GM12878 (cell line): ENCODE results near the gene ESRRG. TPM values are rescaled to one million over a fixed set of nuclear protein-coding genes. Genes with fewer than 3 reads are reported as not detected.

Experiments used
- ATAC-seq: fragments of 200-7000 bp; cut with Tn5 transposase; 3 replicates; pipeline ENCODE4 v1.9.1; 2020; ENCODE audit warnings: mild to moderate bottlenecking, moderate library complexity
- BruUV-seq: library from RNA; stranded (reverse); fragments of 400-500 nt; replicated peaks from 2 replicates; lab custom pipeline; 2021; lab: Mats Ljungman, UMichigan
- CTCF ChIA-PET: fragments of 300-600 bp; sonication (Branson Sonifier 250); formaldehyde crosslinking; extraction: SDS; loops from one replicate; lab custom pipeline; 2021; ENCODE audit warnings: inconsistent platforms; lab: Yijun Ruan, JAX
- POLR2A ChIA-PET: fragments of 350-600 bp; formaldehyde crosslinking; extraction: SDS; loops from one replicate; lab custom pipeline; 2021; ENCODE audit warnings: inconsistent platforms; lab: Charles Lee
- RAD21 ChIA-PET: fragments of 300-600 bp; sonication (Branson Sonifier 250); formaldehyde crosslinking; loops from one replicate; lab custom pipeline; 2023; ENCODE audit warnings: antibody characterized with exemption; ENCODE audit not compliant: unreplicated experiment; lab: Charles Lee
- SMC1A ChIA-PET: fragments of 300-600 bp; sonication (Branson Sonifier 250); formaldehyde crosslinking; loops from one replicate; lab custom pipeline; 2023; ENCODE audit not compliant: unreplicated experiment, uncharacterized antibody; lab: Charles Lee
- DNase-seq: peaks from one replicate; pipeline ENCODE4 v3.0.0-alpha.2; 2011; ENCODE audit warnings: low read depth, low spot score
- FAIRE-seq: peaks from 3 replicates; lab custom pipeline; 2011; peaks lifted over from hg19 to GRCh38; lab: Jason Lieb, UNC
- H2AFZ ChIP-seq: 2 replicates; pipeline ENCODE4 v1.6.0; 2011; ENCODE audit warnings: low read depth, low read length, control low read depth; ENCODE audit not compliant: control insufficient read depth
- H3K27ac ChIP-seq: 2 replicates; pipeline ENCODE4 v1.5.1; 2011; ENCODE audit warnings: control low read depth; ENCODE audit not compliant: control insufficient read depth, insufficient read depth
- H3K27me3 ChIP-seq, 2 experiments: replicated peaks in 1 of 2; 2 replicates each; pipeline versions ENCODE4 v1.6.0 to v1.6.1; 2011; ENCODE audit warnings: low read length in 1 of 2; ENCODE audit not compliant: control insufficient read depth in 2 of 2, insufficient read depth in 2 of 2
- H3K36me3 ChIP-seq, 2 experiments: 2 replicates each; pipeline ENCODE4 v1.5.1; 2011; ENCODE audit warnings: low read length in 1 of 2; ENCODE audit not compliant: control insufficient read depth in 2 of 2, insufficient read depth in 2 of 2
- H3K4me1 ChIP-seq: 2 replicates; pipeline ENCODE4 v1.6.1; 2011; ENCODE audit warnings: mild to moderate bottlenecking, low read length, moderate library complexity, mixed read lengths; ENCODE audit not compliant: control insufficient read depth, insufficient read depth
- H3K4me2 ChIP-seq: 2 replicates; pipeline ENCODE4 v1.6.0; 2011; ENCODE audit warnings: control low read depth; ENCODE audit not compliant: control insufficient read depth, insufficient read depth
- H3K4me3 ChIP-seq: fragments of 200-600 bp; sonication (generic); 2 replicates; pipeline ENCODE4 v1.5.1; 2016
- H3K79me2 ChIP-seq: 2 replicates; pipeline ENCODE4 v1.6.0; 2011; ENCODE audit warnings: low read length; ENCODE audit not compliant: control insufficient read depth, insufficient read depth
- H3K9ac ChIP-seq: 2 replicates; pipeline ENCODE4 v1.8.0; 2011; ENCODE audit warnings: low read length, control low read depth, mixed read lengths; ENCODE audit not compliant: control insufficient read depth, insufficient read depth
- H3K9me3 ChIP-seq: replicated peaks from 3 replicates; pipeline ENCODE4 v1.5.1; 2011; ENCODE audit warnings: mild to moderate bottlenecking, low read length; ENCODE audit not compliant: control insufficient read depth, insufficient read depth
- H4K20me1 ChIP-seq: 2 replicates; pipeline ENCODE4 v1.6.0; 2011; ENCODE audit not compliant: control insufficient read depth, insufficient read depth
- BMI1 ChIP-seq: fragments of 450-650 bp; IDR thresholded peaks from 2 replicates; pipeline ENCODE4 v1.6.1; 2016; ENCODE audit warnings: mild to moderate bottlenecking, moderate library complexity, borderline replicate concordance
- BRCA1 ChIP-seq: IDR thresholded peaks from 2 replicates; pipeline ENCODE4 v1.6.1; 2011; ENCODE audit warnings: low read depth, low read length, improper control_type of control experiment
- NBN ChIP-seq: fragments of 450-650 bp; IDR thresholded peaks from 2 replicates; pipeline ENCODE4 v1.6.1; 2016
- POLR2AphosphoS2 ChIP-seq: IDR thresholded peaks from 2 replicates; pipeline ENCODE4 v1.6.1; 2011; ENCODE audit warnings: low read depth, mild to moderate bottlenecking, low read length, improper control_type of control experiment, moderate library complexity
- SIX5 ChIP-seq: IDR thresholded peaks from 2 replicates; pipeline ENCODE4 v1.6.1; 2011; ENCODE audit warnings: mild to moderate bottlenecking, low read depth, low read length, moderate library complexity; ENCODE audit not compliant: severe bottlenecking
- ZBED1 ChIP-seq: IDR thresholded peaks from 2 replicates; pipeline ENCODE4 v1.6.1; 2016; ENCODE audit warnings: borderline replicate concordance
- ZNF217 ChIP-seq: fragments of 450-650 bp; IDR thresholded peaks from 2 replicates; pipeline ENCODE4 v1.6.1; 2017; ENCODE audit warnings: antibody characterized with exemption, mild to moderate bottlenecking
- ZZZ3 ChIP-seq: IDR thresholded peaks from 2 replicates; pipeline ENCODE4 v1.6.1; 2011; ENCODE audit warnings: low read depth; ENCODE audit not compliant: control insufficient read depth, insufficient read length
- in situ Hi-C: fragments of 300-500 bp; cut with MboI; formaldehyde crosslinking; loops from 9 replicates; pipeline ENCODE4 v1.14.3; 2018; ENCODE audit warnings: mixed read lengths
- intact Hi-C: fragments of 100-400 bp; cut with micrococcal nuclease; formaldehyde crosslinking; loops from one replicate; pipeline ENCODE4 v1.14.2; 2022; ENCODE audit not compliant: unreplicated experiment
- polyA plus RNA-seq, 11 experiments: library from polyadenylated mRNA; depleted of rRNA in 4 of 11; unstranded in 6 of 11; stranded (reverse) in 5 of 11; fragments of >200 nt; fragmentation: Nextera tagmentation in 4 of 11; fragmentation: Illumina TruSeq in 1 of 11; extraction: Ambion mirVana in 4 of 11; extraction: Trizol in 1 of 11; gene quantifications; 1 replicate in 1 of 11; 2 replicates in 10 of 11; pipeline versions ENCODE4 v1.2.1 to v1.2.3, GENCODE V29; 2011 to 2016; ENCODE audit warnings: inconsistent platforms in 2 of 11, missing spikeins in 2 of 11, low read depth in 1 of 11
- total RNA-seq, 4 experiments: library from RNA; depleted of rRNA in 3 of 4; stranded (reverse); fragments of >200 nt in 3 of 4; fragmentation: Illumina TruSeq in 1 of 4; extraction: Trizol in 1 of 4; gene quantifications; 2 replicates each; pipeline versions ENCODE4 v1.2.1 to v1.2.3, GENCODE V29; 2013 to 2021
- TF ChIP-seq, protein P1 (sequence below): IDR thresholded peaks from 2 replicates; pipeline ENCODE4 v1.6.1; 2012; ENCODE audit warnings: low read depth, low read length, improper control_type of control experiment
- TF ChIP-seq, protein P2 (sequence below): fragments of 450-650 bp; IDR thresholded peaks from 2 replicates; pipeline ENCODE4 v1.6.1; 2014; ENCODE audit warnings: mild to moderate bottlenecking
- TF ChIP-seq, protein P3 (sequence below): IDR thresholded peaks from 2 replicates; pipeline ENCODE4 v1.6.1; 2011; ENCODE audit warnings: low read depth, mild to moderate bottlenecking, low read length, moderate library complexity, borderline replicate concordance; ENCODE audit errors: extremely low read depth
- TF ChIP-seq, protein P4 (sequence below): fragments of 450-650 bp; formaldehyde crosslinking; IDR thresholded peaks from 2 replicates; pipeline ENCODE4 v1.4.0; 2020; ENCODE audit warnings: mild to moderate bottlenecking, moderate library complexity

The ESRRG gene
- total and polyA plus RNA-seq, 10 of the 15 experiments (the other 5 are each of a cell fraction or from before 2014, with no cell fraction given): 0.03 TPM; not detected in 9

DNA sequence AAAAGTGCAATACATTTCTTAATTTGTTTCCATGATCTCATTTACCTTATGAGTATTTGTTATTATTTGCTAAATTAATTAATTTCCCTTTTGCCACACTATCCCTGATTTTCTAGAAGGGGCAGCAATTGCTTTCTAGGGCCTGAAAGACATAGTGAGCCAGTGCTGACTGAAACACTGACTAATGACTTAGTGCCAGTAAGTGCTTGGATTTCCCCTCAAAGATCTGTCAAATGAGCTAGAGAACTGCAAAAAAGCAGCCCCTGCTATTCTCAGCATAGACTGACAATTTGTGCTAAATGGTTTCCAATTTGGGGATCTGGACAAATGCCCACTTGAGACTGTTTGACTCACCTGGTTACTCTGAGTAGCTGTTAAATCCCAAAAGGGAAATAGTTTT lies 264.4 kb downstream of the ESRRG start:
- no peak overlapping the region for H3K9ac ChIP-seq
- no peaks in the 10 kb centered on the region for H4K20me1 ChIP-seq
- CTCF ChIA-PET: no interaction called here
- H3K4me1 ChIP-seq: no peaks in the 10 kb centered on the region
- no TSS peak for BruUV-seq
- no peaks in the 10 kb centered on the region for H3K9me3 ChIP-seq
- no peak overlapping the region for H3K27ac ChIP-seq
- H3K36me3 ChIP-seq: no peaks in the 10 kb centered on the region
- RAD21 ChIA-PET: no interaction called here
- H2AFZ ChIP-seq: no peak overlapping the region
- H3K79me2 ChIP-seq: no peaks in the 10 kb centered on the region
- no peak for ATAC-seq
- no peak for FAIRE-seq
- TF ChIP-seq, protein P1, sequence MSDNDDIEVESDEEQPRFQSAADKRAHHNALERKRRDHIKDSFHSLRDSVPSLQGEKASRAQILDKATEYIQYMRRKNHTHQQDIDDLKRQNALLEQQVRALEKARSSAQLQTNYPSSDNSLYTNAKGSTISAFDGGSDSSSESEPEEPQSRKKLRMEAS: no peak
- TF ChIP-seq ZNF217 (no peak), BMI1 (no peak), POLR2AphosphoS2 (no peak), ZBED1 (no peak), SIX5 (no peak), BRCA1 (no peak), NBN (no peak), ZZZ3 (no peak)
- TF ChIP-seq, protein P2, sequence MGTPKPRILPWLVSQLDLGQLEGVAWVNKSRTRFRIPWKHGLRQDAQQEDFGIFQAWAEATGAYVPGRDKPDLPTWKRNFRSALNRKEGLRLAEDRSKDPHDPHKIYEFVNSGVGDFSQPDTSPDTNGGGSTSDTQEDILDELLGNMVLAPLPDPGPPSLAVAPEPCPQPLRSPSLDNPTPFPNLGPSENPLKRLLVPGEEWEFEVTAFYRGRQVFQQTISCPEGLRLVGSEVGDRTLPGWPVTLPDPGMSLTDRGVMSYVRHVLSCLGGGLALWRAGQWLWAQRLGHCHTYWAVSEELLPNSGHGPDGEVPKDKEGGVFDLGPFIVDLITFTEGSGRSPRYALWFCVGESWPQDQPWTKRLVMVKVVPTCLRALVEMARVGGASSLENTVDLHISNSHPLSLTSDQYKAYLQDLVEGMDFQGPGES: no peak
- TF ChIP-seq, protein P3, sequence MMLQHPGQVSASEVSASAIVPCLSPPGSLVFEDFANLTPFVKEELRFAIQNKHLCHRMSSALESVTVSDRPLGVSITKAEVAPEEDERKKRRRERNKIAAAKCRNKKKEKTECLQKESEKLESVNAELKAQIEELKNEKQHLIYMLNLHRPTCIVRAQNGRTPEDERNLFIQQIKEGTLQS: no peak
- TF ChIP-seq, protein P4, sequence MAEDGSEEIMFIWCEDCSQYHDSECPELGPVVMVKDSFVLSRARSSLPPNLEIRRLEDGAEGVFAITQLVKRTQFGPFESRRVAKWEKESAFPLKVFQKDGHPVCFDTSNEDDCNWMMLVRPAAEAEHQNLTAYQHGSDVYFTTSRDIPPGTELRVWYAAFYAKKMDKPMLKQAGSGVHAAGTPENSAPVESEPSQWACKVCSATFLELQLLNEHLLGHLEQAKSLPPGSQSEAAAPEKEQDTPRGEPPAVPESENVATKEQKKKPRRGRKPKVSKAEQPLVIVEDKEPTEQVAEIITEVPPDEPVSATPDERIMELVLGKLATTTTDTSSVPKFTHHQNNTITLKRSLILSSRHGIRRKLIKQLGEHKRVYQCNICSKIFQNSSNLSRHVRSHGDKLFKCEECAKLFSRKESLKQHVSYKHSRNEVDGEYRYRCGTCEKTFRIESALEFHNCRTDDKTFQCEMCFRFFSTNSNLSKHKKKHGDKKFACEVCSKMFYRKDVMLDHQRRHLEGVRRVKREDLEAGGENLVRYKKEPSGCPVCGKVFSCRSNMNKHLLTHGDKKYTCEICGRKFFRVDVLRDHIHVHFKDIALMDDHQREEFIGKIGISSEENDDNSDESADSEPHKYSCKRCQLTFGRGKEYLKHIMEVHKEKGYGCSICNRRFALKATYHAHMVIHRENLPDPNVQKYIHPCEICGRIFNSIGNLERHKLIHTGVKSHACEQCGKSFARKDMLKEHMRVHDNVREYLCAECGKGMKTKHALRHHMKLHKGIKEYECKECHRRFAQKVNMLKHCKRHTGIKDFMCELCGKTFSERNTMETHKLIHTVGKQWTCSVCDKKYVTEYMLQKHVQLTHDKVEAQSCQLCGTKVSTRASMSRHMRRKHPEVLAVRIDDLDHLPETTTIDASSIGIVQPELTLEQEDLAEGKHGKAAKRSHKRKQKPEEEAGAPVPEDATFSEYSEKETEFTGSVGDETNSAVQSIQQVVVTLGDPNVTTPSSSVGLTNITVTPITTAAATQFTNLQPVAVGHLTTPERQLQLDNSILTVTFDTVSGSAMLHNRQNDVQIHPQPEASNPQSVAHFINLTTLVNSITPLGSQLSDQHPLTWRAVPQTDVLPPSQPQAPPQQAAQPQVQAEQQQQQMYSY: no peak
- no peaks in the 10 kb centered on the region for H3K27me3 ChIP-seq
- SMC1A ChIA-PET: no interaction called here
- H3K4me3 ChIP-seq: no peak overlapping the region
- DNase-seq: no peak
- intact Hi-C loops: no loop called here
- POLR2A ChIA-PET: no interaction called here
- in situ Hi-C loops: no loop called here
- H3K4me2 ChIP-seq: no peak overlapping the region
